ELR (cell line): ENCODE measurements around the gene SLC2A9.

ENCODE experiments used
- DNase-seq: peaks from one replicate; pipeline ENCODE4 v3.0.0-alpha.2; 2015; ENCODE audit warnings: low read depth

SLC2A9 gene

DNA sequence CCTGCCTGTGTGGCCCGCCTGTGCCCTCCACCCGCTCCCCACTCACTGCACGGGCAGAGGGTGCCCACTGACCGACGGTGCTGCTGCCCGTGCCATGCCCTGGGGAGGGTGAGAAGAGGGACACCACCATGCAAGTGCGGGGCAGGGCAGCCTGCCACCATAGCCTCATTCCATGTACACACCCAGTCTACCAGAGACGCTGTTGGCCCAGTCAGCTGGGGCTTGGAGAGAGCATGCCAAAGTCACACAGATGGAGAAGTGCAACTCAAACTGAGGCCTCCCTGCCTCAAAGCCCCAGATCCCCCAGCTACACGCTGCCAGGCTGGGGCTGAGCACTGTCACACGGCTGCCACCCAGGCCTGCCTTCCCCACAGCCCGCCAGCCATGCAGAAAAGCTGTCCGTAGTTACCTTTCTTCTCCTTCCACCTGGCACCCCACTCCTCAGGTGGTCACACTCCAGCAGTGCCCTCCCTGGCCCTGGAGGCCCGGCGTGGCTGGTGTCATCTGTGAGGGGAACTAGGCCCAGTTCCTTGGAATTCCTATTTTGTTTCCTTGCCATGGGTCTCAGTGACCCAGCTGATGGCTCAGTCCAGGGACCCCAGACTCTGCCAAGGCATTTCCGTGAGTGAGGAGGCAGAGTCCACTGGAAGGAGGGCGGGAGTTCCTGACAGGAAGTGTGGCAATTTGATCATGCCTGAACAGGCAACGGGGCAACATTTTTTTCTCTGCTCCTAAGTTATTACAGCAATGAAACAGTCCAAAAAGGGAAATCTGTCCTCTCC is at the start of gene SLC2A9:
Gene SLC2A9 (minus strand): TSS at position 627 of the 782 bp plus-strand sequence. CDS start 68 bp downstream, at position 559.
- no peak for DNase-seq

DNA sequence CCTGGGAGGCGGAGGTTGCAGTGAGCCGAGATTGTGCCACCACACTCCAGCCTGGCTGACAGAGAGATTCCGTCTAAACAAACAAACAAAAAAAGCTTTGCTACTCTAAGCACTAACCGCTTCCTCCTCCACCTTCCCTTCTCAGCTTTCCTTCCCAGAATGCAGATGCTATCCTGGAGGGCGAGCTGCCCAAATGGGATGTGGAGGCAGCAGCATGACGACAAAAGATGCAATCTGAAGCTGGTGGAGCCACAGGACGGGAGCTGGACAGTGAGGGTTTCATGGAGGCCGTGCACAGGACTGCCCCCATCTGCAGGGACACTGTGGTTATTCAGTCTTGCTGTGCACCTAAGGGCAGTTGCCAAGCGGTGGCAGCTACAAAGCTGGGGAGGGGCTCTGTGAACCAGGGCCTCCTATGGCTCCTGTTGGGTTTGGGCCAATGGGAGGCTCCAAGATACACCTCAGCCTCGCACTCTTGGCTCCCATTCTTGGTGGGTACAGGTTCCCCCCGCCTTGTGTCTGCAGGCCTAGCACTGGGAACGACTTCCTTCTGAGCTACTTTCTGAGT is 47.9 kb upstream of the SLC2A9 start:
- DNase-seq = no peak

DNA sequence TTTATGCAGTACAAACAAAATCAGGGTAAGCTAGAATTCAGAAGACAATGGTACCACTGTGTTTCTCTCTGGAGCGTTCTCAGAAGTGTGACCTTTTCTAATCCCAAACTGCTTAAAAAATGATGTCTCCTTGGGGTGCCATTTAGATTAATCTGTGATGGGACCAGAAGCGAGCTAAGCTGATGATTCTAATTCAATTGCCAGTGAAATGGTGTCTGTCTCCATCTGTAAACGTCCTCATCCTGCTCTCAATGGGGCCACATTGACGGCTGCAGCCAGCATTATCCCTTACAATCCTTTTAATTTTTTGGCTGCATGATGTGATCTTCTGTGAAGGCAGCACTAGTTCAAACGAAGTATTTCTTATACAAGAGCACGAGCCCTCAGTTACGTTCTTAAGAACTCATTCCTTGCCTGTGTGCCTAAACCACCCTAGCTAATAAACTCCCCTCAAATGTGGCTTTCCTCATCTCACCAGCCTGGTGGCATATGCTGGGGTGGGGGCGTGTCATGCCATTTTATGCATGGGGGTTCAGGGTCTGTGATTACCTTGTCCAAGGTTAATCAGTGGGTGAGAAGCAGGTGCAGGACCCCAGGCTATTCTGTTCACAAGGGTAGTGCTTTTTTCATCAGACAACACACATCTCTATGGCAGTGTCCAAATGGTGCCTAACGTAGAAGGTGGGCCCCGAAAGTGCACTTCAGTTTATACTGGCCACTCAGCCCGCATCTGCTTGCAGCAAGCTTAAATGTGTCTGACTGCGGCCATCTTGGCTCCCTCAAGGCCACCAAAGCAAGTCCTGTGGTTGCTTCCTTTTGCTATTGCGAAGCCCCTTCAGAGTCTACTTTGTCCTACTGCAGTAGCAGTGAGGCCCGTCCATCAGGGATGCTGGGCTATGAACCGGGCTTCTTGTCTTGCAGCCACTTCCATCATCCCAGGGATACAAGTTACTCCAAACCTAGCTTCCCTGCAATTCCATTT is 45.7 kb upstream of the SLC2A9 start:
- no peak for DNase-seq

DNA sequence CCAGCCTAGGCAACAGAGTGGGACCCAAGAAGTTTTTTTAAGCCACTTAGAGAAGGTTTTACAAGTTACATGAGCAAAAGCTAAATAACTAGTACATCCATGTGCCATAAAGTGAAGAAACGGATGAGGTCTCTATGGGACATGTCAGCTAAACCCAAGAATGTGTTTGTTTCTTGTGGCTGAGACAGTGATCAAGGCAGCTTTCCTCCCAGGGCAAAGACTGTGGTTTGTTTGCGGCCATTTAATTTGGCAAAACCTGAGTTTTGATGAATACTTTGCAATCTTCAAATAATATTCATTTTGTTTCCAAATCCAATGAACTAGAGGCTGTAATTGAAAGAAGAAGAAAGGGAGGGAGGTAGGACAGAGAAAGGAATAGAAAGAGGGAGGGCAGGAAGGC is 44.9 kb upstream of the SLC2A9 start:
- no peak for DNase-seq

DNA sequence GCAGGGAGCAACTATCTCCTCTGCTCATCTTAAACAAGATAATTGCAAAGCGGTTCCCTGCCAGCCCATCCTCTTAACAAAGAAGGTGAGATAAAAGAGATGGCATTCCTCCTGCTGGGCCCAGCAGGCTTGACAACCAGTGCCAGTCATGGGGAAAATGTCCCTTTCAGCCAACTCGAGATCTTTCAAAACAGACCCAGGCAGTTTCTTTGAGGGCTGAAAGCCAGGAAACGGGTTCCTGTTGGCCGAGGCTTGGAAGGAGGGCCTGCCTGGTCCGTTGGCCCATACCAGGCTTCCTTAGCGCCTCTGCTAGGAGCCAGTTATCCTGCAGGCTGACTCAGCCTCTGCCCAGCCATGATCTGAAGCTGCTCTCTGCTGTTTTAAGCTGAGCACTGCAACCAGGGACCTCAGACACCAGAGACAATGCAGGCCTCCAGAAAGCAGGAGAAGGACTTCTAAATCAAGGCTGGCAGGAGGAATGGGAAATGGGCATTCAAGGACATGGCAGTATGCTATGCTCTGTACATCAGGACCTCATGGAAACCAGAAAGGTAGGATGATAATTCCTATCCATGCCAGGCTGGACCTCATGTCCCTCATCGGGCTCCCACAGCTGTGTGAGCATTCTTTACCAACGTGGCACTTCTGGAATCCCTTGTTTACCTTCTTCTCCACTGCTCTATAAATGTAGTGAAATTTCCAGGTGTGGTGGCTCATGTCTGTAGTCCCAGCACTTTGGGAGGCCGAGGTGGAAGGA is 42.4 kb upstream of the SLC2A9 start:
- peak; percentile 41 for DNase-seq

DNA sequence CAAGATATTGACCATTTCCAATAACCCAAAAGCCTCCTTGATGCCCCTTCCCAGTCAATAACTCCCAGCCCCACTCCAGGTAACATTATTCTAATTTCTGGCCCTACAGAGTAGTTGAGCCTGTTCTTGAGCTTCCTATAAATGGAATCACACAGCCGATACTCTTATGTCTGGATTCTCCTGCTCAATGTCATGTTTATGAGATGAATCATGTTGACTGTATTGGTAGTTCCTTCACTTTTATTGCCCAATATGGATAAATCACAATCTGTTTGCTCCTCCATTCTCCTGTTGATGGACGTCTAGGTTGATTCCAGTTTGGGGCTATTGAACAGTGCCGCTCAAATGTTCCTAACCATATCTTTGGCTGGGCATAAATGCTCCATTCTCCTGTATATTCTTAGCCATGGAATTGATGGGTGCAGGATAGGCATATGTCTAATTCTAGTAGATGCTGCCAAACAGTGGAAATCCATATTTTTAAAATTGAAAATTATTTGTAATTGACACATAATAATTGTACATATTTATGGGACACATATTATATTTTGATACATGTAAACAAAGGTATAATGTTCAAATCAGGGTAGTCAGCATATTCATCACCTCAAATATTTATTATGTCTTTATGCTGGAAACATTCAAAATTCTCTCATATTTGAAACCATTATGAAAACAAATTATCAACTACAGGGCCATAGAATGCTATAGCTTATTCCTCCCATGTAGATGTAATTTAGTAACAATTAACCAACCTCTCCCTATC is 40.5 kb upstream of the SLC2A9 start:
- peak; percentile 38 for DNase-seq

DNA sequence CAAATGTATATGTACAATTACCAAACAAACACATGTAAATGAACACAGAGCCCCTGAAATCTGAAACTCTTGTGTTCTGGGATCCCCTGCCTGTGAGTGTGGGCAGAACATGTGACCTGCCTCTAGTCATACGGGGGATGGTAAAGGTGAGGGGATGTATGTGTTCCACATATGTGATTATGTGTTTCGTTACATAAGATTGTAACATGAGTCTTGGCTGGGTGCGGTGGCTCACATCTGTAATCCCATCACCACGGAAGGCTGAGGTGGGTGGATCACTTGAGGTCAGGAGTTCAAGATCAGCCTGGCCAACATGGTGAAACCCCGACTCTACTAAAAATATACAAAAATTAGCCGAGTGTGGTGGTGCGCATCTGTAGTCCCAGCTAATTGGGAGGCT is 37.1 kb upstream of the SLC2A9 start:
- no peak for DNase-seq

DNA sequence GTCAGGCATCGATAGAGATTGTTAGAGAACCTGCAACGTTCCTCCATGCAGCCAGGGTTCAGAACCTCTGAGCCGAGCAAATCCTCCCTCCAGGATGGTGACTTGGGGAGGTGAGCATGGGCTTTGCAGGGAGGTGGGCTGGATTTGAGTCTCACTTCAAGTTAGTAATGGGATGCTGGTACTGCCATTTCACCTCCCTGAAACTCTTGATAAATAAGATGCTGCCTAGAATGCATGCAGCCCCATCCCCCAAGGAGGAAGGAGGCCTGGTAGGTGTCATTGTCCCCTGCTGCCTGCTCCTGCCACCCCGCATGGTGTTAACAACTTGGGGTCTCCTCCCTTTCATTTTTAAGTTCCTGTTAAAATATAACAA is 35.7 kb upstream of the SLC2A9 start:
- DNase-seq = no peak

DNA sequence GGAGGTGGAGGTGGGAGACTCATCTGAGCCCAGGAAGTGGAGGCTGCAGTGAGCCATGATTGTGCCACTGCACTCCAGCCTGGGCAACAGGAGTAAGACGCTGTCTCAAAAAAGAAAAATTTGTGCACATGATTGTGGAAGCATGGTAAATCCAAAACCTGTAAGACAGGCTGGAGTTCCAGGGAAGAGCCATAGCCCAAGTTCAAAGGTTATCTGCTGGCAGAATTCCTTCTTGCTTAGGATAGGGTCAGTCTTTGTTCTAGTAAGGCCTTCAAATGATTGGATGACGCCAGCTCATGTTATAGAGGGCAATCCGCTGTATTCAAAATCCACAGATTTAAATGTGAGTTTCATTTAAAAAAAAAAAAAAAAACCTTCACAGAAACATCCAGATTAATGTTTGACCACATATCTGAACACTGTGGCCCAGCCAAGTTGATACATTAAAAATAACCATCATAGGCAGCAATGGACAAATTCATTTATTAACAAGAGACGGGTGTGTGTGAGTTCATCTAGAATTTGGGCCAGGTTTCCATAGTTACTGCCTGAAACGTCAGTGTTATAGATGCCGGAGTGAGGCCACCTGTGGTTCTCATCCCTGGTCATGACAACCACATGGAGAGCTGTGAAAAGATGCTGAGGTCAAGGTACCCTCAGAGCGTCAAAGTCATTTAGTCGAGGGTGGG is 35.2 kb upstream of the SLC2A9 start:
- no peak for DNase-seq

DNA sequence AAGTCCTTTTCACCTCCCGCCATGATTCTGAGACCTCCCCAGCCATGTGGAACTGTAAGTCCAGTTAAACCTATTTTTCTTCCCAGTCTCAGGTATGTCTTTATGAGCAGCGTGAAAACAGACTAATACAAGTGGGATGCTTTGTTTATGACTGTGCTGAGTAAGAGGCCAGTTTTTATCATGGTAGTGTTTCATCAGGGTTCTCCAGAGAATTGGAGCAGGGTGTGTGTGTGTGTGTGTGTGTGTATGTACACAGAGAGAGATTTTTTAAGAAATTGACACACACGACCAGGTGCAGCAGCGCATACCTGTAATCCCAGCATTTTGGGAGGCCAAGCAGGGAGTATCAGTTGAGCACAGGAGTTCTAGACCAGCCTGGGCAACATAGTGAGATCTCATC is 34.6 kb upstream of the SLC2A9 start:
- no peak for DNase-seq

DNA sequence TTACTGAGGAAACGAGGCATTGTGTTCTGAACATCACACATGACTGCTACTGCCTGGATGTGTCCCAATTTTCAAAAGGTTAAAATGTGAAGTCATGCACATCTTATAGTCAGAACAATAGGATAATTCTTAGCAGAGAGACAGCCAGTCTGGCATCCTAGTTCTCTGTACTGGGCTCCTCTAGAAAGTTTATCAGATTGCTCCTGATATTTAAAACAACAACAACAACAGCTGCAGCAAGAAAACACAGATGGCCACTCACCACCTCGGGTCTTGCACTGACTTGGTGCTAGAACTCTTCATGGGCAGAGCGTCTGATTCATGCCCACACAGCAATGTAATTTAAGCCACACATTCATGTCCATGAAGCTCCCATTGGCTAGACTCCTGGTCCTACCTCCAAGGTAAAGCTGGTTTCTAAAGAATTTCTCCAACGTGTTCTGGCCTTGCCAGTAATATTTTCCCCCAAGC is 33.3 kb upstream of the SLC2A9 start:
- DNase-seq = no peak

DNA sequence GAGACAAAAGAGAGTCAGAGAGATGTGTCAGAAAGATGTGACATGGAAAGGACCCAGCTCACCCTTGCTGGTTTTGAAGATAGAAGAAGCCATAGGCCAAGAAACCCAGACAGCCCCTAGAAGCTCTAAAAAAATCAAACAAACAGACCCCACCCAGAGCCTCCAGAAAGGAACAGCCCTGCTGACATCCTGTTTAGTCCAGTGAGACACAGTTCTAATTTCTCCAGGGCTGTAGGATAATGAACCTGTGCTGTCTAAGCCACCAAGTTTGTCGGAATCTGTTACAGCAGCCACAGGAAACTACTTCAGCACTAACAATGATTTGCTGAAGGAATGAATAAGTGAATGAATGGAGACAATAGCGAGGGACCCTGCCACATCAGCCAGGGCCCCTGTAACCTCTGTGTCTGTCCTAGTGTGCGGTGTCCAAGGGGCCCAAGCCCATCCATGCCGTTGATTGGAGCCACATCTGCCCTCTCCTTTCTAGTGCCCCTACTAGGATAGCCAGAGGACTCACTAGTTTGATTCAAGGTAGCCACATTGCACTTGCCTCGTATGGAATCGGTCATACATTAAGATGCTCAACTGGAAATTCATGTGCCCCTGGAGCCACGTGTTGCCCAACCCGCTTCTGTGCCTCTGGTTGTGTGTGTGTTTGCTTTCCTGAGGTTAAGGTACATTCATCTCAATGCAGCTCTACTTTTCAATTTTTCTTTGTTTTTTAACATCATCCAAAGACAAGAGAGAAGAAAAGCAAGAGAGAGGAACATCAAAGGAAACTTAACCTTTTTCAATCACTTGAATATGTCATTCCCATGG is 32.5 kb upstream of the SLC2A9 start:
- DNase-seq = no peak

DNA sequence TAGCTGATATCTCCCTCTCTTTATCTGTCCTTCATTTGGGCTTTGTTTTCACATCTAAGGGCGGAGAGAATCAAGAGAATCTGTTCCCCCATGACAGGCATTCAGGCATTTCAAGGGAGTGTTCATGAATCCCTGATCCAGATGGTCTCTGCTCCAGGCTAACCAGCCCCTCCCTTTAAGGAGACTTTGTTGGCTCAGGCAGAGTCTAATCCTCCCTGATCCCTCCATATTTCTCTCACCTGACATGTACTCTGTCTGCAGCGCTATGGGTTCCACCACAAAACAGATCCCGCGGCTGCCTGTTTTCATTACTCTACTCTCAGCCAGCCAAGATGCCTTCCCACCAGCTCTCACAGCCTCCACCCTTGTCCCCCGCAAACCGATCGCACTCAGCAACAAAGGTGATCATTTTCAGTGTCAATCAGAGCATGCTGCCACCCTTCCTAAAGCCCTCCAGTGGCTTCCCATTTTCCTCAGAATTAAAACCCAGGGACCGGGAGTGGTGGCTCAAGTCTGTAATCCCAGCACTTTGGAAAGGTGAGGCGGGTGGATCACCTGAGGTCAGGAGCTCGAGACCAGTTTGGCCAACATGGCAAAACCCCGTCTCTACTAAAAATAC is 30.3 kb upstream of the SLC2A9 start:
- DNase-seq = no peak

DNA sequence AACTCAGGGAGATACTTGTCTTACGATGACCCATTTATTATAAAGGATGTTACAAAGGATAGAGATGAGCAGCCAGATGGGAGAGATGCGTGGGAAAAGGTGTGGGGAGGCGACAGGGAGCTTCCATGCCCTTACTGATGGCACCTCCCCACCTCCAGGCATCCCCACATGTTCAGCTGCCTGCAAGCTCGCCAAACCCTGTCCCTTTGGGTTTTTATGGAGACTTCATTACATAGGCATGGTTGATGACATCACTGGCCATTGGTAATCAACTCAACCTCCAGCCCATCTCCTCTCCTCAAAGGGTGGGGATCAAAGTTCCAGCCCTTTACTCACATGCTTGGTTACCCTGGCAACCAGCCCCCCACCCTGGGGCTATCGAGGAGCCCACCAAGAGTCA is 29.4 kb upstream of the SLC2A9 start:
- DNase-seq = no peak

DNA sequence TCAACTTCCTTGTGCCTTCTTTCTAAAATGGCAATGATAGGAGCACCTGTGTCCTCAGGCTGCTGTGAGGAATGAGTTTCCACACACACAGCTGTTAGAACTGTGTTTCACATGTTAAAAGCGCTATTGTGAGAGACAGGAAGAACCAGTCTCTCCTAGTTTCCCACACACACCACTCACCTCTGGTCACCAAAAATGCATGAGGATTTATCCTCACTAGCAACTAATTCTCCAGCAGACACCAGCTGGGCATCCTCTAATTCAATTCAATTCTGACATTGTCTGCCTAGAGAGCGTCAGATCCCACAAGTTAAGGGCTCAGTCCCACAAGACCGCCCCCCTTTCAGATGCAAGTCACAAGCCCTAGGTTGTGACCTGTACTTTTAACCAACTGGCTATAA is 29.0 kb upstream of the SLC2A9 start:
- DNase-seq = no peak

DNA sequence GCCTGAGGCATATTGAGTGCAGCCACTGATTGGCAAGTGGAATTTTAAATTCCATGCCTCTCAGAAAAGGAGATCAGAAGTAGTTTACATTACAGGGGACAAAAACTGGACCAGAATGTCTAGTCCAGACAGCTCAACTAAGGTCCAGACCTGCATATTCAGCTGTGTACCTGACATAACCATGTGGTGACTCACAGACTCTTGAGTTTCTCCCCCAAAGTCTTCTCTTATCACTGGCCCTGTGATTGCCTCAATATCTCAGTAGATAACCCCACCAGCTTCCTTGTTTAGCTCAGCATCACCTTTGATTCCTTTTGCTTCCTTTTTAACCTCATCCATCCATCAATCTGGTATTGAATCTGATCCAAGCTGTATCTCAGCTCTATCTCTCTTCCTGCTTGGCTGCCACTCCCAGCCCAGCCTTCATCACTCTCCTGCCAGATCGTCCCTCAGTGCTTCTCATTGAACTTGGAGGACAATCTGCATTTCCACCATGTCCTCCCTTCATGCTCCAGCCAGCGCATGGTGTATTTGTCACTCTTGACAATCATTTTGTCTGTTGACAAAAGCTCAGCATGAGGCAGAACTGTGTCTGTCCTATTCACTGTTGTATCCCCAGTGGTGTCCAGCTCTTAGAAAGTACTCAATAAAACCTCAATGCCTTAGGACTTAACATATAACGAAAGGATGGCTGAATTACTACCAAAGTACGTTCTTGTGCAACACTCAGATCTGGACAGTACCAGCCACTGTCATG is 27.8 kb upstream of the SLC2A9 start:
- no peak for DNase-seq

DNA sequence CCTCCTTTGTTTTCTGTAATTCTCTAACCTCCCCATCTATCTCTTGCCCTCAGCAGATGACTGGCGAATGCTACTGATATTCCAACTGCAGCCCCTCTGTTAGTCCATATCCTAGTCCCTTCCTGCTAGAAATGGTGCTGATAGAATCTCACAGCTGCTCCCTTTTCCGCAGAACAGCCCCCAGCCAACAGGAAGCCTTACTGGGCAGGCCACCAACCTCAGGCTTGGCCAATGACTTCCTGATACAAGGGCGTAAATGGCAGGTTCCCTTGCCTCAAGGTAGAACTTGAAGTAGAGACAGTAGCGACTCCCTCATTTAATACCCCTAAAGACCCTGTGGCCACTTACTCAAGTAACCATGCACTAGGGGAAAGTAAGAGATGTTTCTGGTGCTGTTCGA is 26.7 kb upstream of the SLC2A9 start:
- no peak for DNase-seq

DNA sequence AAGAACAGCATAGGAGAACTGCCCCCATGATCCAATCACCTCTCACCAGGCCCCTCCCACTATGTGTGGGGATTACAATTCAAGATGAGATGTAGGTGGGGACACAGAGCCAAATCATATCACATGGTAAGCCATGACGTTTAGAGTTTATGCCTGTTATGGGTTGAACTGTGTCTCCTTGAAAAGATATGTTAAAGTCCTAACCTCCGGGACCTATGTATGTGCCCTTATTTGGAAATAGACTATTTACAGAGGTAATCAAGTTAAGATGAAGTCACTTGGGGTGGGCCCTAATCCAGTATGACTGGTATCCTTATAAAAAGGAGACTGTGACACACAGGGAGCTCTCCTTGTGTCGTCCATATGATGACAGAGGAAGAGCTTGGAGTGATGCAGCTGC is 25.2 kb upstream of the SLC2A9 start:
- DNase-seq = no peak
